Stimulated activated CD4-positive, alpha-beta T cell treated with anti-CD3 and anti-CD28 coated beads, Interleukin-15, amount 100 ng/mL, for 24 hours (primary cell): Measurements from ENCODE around the gene ATRX.
"Not testable (repeated sequence)": the region's sequence is repeated elsewhere in the genome, so short reads cannot be mapped to it uniquely, and the experiment has no call there.

Source experiments
- DNase-seq: peaks from one replicate; pipeline ENCODE4 v3.0.0-alpha.2; 2020

ATRX gene, protein sequence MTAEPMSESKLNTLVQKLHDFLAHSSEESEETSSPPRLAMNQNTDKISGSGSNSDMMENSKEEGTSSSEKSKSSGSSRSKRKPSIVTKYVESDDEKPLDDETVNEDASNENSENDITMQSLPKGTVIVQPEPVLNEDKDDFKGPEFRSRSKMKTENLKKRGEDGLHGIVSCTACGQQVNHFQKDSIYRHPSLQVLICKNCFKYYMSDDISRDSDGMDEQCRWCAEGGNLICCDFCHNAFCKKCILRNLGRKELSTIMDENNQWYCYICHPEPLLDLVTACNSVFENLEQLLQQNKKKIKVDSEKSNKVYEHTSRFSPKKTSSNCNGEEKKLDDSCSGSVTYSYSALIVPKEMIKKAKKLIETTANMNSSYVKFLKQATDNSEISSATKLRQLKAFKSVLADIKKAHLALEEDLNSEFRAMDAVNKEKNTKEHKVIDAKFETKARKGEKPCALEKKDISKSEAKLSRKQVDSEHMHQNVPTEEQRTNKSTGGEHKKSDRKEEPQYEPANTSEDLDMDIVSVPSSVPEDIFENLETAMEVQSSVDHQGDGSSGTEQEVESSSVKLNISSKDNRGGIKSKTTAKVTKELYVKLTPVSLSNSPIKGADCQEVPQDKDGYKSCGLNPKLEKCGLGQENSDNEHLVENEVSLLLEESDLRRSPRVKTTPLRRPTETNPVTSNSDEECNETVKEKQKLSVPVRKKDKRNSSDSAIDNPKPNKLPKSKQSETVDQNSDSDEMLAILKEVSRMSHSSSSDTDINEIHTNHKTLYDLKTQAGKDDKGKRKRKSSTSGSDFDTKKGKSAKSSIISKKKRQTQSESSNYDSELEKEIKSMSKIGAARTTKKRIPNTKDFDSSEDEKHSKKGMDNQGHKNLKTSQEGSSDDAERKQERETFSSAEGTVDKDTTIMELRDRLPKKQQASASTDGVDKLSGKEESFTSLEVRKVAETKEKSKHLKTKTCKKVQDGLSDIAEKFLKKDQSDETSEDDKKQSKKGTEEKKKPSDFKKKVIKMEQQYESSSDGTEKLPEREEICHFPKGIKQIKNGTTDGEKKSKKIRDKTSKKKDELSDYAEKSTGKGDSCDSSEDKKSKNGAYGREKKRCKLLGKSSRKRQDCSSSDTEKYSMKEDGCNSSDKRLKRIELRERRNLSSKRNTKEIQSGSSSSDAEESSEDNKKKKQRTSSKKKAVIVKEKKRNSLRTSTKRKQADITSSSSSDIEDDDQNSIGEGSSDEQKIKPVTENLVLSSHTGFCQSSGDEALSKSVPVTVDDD (N-terminal part only)

DNA sequence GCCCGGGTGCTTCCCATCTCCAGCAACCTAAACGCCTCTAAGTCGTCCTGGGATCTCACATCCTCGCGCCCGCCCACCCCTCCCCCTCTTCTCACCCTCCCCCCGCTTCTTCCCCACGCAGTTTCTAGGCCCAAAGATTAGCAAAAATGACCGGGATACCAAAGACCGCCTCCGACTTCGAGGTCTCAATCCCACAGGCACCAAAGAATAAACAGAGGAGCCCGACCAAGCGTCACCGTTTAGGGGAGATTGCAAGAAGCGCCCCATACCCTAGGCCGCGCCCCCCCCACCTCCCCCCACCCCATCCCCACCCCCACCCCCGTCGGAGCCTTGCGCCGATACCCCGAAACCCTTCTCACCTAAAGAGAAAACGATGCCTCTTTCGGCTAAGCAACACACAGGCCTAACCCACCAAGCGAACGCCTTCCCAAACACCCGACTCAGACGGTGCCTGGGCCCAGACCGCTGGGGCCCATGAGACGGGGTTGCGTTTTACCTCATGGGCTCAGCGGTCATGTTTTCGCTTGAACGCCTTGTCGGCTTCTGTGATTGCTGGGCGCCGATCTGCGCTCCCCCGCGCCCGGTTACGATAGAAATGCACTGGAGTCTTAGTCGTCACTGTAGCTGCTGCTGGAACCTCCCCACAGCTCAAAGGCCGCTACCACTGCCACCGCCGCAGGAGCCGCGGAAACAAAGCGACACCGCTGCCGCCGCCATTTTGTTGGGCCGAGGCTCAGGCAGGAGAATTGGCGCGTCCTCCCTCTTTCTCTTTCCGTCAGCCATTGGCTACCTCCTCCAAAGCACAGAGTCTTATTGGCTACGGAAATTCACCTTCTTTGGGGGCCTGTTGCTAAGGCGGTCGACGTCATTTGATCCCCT lies at the start of gene ATRX:
Gene ATRX, minus strand, starts transcription at position 731 of the 879 bp plus-strand sequence. Its CDS starts 215 bp downstream, at position 516.
- peak; percentile 77 for DNase-seq

DNA sequence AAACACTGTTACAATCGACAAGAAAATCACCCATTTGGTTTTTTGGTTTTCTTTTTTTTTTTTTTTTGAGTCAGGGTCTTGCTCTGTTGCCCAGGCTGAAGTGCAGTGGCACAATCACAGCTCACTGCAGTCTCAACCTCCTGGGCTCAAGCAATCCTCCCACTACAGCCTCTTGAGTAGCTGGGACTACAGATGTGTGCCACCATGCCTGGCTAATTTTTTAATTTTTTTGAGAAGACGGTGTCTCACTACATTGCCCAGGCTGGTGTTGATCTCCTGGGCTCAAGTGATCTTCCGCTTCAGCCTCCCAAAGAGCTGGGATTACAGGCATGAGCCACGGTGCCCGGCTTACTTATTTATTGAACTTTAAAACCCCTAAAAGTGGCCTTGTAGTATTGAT lies 45.5 kb upstream of the ATRX start:
- not testable (repeated sequence) for DNase-seq

DNA sequence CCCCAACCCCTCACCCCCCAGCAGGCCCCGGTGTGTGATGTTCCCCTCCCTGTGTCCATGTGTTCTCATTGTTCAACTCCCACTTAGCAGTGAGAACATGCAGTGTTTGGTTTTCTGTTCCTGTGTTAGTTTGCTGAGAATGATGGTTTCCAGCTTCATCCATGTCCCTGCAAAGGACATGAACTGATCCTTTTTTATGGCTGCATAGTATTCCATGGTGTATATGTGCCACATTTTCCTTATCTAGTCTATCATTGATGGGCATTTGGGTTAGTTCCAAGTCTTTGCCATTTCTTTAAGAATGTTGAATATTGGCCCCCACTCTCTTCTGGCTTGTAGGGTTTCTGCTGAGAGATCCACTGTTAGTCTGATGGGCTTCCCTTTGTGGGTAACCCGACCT lies 36.0 kb upstream of the ATRX start:
- not testable (repeated sequence) for DNase-seq

DNA sequence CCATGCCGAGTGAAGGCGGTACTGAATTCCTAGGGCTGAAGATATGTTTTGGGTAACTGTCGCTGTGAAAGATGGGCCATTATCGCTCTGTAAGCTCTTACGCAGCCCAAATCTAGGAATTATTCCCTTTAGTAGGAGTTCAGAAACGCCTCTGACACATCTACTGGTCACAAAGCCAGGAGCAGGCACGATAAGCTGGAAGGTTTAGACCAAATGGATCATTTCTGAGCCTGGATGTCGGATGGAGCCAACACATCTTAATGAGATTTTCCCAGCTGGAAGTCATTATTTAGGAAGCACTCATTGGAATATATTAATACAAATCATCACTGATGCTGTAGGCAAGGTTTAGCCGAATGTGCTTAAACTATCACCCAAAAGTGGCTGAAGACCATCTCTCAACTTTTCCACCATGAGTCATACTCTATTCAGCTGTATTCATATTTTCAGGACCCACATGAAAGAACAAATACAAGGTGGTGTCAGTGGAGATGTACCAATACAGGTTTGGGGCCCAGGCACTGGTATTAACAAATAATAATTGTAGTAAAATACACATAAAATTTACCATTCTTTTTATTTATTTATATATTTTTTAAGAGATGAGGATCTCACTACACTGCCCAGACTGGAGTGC lies 34.2 kb upstream of the ATRX start:
- no peak for DNase-seq

DNA sequence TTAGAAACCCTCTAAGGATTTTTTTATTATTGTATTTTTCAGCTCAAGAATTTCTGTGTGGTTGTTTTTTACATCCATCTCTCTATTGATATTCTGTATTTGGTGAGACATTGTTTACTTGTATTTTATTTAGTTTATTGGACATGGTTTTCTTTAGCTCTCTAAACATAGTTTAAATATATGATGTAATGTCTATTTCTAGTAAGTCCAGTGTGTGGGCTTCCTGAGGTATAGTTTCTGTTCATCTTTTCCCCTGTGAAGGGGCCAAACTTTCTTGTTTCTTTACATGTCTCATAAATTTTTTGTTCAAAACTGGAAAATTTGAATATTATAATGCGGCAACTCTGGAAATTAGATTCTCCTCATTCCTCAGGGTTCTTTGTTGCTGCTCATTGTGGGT lies 28.2 kb upstream of the ATRX start:
- no peak for DNase-seq

DNA sequence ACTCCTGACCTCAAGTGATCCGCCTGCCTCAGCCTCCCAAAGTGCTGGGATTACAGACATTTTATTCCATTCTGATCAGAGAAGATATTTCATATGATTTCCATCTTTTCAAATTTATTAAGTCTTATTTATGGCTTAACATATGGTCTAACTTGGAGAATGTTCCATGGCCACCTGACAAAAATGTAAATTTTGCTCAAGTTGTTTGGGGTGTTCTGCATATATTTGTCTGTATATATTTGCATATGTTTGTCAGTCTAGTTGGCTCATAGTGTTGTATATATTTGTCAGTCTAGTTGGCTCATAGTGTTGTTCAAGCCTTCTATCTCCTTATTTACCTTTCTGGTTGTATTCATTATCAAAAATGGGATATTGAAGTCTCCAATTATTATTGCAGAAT lies 16.2 kb upstream of the ATRX start:
- DNase-seq, result no peak

DNA sequence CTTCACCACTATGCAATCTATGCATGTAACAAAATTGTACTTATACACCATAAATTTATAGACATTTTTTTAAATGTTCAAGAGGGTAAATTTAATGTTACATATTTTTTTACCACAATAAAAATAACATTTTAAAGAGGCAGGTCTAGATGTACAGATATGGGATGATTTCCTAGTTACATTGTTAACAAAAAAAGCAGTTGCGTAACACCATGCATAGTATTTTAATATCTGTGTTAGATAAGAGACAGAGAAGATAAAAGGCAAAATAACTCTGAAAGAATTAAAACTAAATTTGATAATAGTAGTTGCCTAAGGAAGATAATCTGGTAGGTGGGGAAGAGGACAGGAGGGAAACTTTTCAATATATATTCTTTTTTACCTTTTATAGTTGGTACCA lies 9.1 kb upstream of the ATRX start:
- DNase-seq, result no peak

DNA sequence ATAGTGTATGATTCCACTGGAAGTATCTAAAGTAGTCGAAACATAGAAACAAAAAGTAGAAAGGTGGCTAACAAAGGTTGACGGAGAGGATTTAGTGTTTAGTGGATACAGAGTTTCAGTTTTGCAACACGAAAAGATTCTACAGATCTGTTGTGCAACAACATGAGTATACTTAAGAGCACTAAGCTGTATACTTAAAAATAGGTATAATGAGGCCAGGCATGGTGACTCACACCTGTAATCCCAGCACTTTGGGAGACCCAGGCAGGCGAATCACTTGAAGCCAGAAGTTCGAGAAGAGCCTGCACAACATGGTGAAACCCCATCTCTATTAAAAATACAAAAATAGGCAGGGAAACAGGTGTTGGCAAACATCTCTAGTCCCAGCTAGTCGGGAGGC lies 7.9 kb upstream of the ATRX start:
- DNase-seq, result no peak

DNA sequence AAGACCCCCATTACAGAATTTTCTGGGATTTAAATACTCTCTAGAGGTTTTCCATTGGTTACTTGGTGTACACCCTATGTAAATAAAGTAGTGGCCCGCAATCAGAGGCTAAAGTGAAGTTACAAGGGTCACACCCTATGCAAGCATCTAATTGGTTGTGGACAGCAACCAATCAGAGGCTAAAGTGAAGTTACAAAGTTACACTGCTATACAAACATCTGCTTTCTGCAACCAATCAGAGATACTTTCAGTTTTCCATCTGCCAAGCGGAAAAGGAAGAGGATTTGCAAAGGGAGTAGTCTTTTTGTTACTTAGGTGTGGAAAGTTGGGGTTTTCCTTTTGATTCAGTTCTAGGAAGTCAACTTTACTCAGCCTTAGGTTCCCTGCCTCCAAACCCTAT lies 2.0 kb upstream of the ATRX start:
- no peak for DNase-seq

DNA sequence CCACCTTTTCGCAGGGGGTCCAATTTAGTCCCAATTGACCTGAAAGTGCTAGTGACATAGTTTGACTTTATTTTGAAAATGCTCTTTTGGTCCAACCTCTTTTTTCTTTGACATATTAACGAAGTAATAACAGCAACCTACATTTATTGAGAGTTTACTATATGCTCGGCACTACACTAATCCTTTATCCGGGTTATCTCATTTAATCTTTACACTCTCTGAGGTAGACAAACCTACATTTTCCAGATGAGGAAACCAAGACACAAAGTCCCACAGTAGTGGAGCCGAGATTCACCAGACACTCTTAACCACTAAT lies 307 bp upstream of the ATRX start:
- no peak for DNase-seq

DNA sequence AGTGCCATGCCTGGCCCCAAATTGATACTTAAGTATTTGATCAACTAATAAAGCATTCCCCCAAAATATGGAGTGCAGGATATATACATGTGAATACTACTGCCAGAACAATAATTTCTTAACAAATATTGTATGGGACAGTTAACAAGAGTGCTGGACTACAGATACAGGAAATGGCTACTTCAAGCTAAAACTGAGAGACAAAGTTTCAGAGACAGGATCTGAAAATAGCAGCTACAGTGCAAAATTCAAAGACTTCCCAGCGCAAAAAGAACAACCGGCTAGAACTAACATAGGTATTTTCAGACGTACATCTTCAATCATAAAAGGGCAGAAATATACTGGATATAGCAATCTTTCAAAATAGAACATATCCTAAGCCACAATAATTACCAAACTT lies 6.3 kb downstream of the ATRX start:
- no peak for DNase-seq

DNA sequence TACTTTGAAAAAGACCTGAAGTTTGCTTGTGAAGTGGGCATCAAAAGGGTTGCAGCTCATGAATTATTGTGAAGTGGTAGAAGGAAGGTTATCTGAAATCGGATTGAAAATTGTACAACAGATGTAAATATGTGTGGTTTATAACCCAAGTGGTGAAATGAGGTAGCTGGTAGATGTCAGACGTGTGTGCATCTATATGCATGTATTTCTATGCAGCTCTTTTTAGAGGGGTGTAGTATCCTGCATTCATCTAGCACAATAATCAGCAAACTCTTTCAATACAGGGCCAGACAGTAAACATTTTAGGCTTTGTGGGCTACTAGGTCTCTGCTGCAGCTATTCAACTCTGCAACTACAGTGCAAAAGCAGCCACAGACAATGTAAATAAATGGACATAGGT lies 9.4 kb downstream of the ATRX start:
- DNase-seq, result no peak

DNA sequence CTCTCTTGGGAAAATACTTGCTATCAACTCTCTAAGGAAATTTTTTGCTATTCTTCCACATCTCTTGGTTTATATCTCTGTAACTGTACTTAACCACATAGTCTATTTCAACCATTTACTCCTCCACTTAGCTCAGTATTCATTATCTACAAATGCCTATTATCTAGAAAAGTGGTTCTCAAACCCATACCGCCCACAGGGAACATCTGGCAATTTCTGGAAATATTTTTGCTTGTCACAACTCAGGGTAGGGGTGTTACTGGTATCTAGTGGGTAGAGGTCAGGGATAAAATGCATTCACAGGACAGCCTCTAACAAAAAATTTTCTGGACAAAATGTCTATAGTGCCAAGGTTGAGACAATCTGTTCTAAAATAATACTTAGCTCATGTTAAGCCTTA lies 14.4 kb downstream of the ATRX start:
- no peak for DNase-seq

DNA sequence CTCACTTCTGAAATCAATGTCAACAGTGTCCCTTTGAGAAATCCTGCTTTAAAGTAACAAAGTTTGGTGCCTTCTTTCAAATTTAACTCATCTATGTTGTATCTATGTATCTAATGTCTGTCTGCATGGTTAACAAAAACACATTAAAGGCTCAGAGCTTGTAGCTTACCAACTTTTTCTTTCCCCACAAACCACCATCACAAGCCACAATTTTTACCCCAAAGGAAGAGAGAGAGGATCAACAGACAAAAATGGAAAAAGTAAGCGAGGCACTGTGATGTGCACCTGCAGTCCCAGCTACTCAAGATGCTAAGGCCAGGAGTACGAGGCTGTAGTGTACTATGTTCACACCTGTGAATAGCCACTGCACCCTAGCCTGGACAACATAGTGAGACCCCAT lies 17.2 kb downstream of the ATRX start:
- DNase-seq, result no peak

DNA sequence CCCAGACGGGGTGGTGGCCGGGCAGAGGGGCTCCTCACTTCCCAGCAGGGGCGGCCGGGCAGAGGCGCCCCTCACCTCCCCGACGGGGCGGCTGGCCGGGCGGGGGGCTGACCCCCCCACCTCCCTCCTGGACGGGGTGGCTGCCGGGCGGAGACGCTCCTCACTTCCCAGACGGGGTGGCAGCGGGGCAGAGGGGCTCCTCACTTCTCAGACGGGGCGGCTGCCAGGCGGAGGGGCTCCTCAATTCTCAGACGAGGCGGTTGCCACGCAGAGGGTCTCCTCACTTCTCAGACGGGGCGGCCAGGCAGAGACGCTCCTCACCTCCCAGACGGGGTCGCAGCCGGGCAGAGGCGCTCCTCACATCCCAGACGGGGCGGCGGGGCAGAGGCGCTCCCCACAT lies 19.8 kb downstream of the ATRX start:
- DNase-seq, result not testable (repeated sequence)

DNA sequence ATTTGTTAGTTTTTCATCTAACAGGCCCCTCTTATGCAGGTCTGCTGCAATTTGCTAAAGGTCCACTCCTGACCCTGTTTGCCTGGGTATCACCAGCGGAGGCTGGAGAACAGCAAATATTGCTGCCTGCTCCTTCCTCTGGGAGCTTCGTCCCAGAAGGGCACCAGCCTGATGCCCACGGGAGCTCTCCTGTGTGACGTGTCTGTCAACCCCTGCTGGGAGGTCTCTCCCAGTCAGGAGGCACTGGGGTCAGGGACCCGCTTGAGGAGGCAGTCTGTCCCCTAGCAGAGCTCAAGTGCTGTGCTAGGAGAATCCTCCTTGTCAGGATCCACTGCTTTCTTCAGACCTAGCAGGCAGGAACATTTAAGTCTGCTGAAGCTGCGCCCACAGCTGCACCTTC lies 30.5 kb downstream of the ATRX start:
- DNase-seq, result no peak

DNA sequence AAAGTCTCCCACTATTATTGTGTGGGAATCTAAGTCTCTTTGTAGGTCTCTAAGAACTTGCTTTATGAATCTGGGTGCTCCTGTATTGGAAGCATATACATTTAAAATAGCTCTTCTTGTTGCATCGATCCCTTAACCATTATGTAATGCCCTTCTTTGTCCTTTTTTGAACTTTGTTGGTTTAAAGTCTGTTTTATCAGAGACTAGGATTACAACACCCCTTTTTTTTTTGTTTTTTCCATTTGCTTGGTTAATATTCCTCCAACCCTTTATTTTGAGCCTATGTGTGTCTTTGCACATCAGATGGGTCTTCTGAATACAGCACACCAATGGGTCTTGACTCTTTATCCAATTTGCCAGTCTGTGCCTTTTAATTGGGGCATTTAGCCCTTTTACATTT lies 32.1 kb downstream of the ATRX start:
- not testable (repeated sequence) for DNase-seq

DNA sequence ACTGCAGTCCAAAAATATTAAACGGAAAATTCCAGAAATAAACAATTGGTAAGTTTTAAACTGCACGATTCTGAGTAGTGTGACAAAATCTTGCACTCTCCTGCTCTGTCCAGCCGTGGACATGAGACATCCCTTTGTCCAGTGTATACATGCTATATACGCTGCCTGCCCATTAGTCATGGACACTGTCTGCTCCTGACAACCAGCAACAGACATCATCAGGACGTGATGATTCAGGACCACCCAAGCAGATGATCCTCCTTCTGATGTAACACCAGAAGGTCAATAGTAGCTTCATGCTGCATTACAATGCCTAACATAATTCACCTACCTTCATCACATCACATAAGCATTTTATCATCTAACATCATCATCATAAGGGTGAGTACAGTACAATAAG lies 36.3 kb downstream of the ATRX start:
- DNase-seq, result no peak

DNA sequence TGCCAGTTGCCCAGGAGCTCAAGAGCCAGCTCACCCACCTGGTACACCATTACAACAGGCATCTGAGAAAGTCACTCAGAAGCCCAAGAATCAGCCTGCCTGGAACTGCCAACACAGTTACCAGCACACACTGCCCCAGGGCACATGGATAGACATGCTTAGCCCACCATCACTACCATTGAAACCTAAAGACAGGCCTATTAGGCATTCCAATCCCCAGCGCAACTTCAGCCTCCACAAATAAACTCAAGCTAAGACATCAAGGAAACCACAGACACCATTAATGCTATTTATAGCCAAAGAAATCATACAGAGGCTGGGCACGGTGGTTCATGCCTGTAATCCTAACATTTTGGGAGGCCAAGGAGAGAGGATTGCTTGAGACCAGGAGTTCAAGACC lies 42.3 kb downstream of the ATRX start:
- no peak for DNase-seq

DNA sequence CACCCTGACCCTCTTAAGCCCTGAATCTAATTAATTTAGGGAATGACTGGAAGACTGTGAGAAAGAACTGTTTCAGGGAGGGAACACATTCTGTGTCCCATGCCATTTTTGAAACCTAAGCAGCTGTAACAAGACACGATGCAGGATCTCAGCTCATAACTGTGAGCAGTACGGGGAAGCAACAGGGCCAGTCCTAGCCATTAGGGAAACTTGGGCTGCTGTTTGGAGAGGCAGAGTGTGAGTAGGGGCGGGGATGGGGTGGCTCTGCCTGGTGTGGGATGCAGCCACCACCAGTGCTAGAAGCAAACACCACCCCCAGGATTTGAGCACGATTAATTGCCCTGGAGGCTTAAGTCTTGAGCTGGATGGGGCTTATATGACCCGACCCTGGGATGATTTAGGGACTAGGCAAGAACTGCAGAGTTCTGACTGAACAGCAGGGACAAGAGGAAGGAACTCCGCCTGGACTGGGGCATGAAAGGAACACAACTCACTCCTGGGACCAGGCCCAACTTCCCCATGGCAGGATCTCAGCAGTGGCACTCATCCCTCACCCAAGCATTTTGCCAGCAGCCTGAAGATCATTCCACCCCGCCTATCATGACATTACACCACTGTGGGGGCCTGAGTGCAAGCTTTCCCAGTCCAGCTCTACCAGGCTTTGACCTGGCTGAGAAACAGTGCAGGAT lies 43.1 kb downstream of the ATRX start:
- no peak for DNase-seq

DNA sequence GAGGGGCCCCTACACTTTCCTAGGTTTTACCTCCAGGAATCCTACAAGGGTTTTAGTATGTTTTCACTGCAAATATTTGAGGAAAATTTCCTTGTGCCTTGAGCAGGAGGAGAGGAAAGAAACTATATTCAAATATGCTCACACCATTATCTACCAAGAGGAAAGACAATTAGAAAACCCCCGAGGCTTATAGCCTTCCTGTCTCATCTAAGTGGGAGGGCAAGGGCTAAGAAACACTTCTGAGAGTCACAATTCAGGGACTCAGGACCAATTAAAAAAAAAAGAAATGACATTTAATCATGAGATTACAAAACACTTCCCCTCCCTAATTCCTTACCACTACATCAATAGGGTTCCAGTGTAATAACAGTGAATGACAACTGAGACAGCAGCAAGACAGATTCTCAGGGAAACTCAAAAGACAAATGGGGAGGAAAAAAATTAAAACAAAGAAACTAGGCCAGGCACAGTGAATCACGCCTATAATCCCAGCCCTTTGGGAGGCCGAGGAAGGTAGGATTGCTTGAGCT lies 45.6 kb downstream of the ATRX start:
- no peak for DNase-seq
